Measurements from ENCODE around the gene TSSC4. TPM values are rescaled to one million over a fixed set of nuclear protein-coding genes. Genes with fewer than 3 reads are reported as not detected.

Gene TSSC4
- total and polyA plus RNA-seq, 2 of the 13 experiments (the other 11 are each of a cell fraction or from before 2014, with no cell fraction given) = 16.2 to 58.6 TPM

- TF ChIP-seq ZBTB14 (CRISPR knock-in tag; IDR thresholded peaks at IDR 0.05) (no peak), ZNF280B (CRISPR knock-in tag; IDR thresholded peaks at IDR 0.05; ENCODE audit: borderline replicate concordance) (no peak), SAP130 (CRISPR knock-in tag; IDR thresholded peaks at IDR 0.05; ENCODE audit: low read depth) (no peak), ZNF792 (CRISPR knock-in tag; IDR thresholded peaks at IDR 0.05) (no peak), ZNF687 (CRISPR knock-in tag; IDR thresholded peaks at IDR 0.05) (0 out of 2 replicates have a peak, but pooled peaks have one; percentile 14), ZFAT (CRISPR knock-in tag; conservative IDR thresholded peaks at IDR 0.05) (no peak)
Measured at GRCh38 chr11:2375341-2375853, 25.2 kb upstream of the TSSC4 start (continued).

All from HepG2 (cell line).